HUES64 (cell line): Measurements from ENCODE around the gene KY.

Experiments
- H3K27ac ChIP-seq: 2 replicates; pipeline ENCODE4 v1.7.0; 2013; ENCODE audit warnings: low read depth, low read length, inconsistent platforms
- H3K27me3 ChIP-seq: 2 replicates; pipeline ENCODE4 v1.6.1; 2013; ENCODE audit warnings: mild to moderate bottlenecking, low read length; ENCODE audit not compliant: insufficient read depth
- H3K36me3 ChIP-seq: 2 replicates; pipeline ENCODE4 v1.6.1; 2013; ENCODE audit warnings: mild to moderate bottlenecking, low read length; ENCODE audit not compliant: insufficient read depth
- H3K4me1 ChIP-seq: 2 replicates; pipeline ENCODE4 v1.6.1; 2013; ENCODE audit warnings: mild to moderate bottlenecking, low read length, moderate library complexity; ENCODE audit not compliant: insufficient read depth
- H3K4me3 ChIP-seq: 2 replicates; pipeline ENCODE4 v1.5.1; 2013; ENCODE audit warnings: mild to moderate bottlenecking, low read length, moderate library complexity
- H3K9ac ChIP-seq: 2 replicates; pipeline ENCODE4 v1.6.1; 2013; ENCODE audit warnings: mild to moderate bottlenecking, low read depth, low read length
- H3K9me3 ChIP-seq: 2 replicates; pipeline ENCODE4 v1.6.1; 2013; ENCODE audit warnings: low read depth, low read length; ENCODE audit not compliant: insufficient read depth
- WGBS: fragments of 150-250, 120-280 bp; methylation state at CpG from one replicate; pipeline ENCODE4 v1.1.7; 2013; ENCODE audit warnings: missing lambda C conversion rate; 5-methylcytosine and 5-hydroxymethylcytosine counted together

The KY gene

GRCh38 chr3:134642445-134643149 is 8.2 kb downstream of the KY start:
- Histone ChIP-seq H3K36me3 (no peaks in the 10 kb centered on the region), H3K27me3 (peaks cover 51% of the 10 kb centered on the region), H3K9me3 (no peaks in the 10 kb centered on the region), H3K4me1 (peaks cover 15% of the 10 kb centered on the region; the same call in 1 of the 2 replicates), H3K9ac (no peak overlapping the region), H3K27ac (no peak overlapping the region), H3K4me3 (no peak overlapping the region)
- 79% methylated on average over 5 of the region's 5 CpGs for WGBS

GRCh38 chr3:134641671-134642300 is 9.0 kb downstream of the KY start:
- Histone ChIP-seq H3K9me3 (no peaks in the 10 kb centered on the region), H3K4me1 (peaks cover 19% of the 10 kb centered on the region; the same call in 1 of the 2 replicates), H3K27me3 (peaks cover 43% of the 10 kb centered on the region), H3K27ac (no peak overlapping the region), H3K4me3 (no peak overlapping the region), H3K9ac (no peak overlapping the region), H3K36me3 (no peaks in the 10 kb centered on the region)
- WGBS: 90% methylated on average over 4 of the region's 4 CpGs

GRCh38 chr3:134640872-134641470 is 9.9 kb downstream of the KY start:
- 52% methylated on average over 4 of the region's 4 CpGs for WGBS
- Histone ChIP-seq H3K9ac (no peak overlapping the region), H3K36me3 (no peaks in the 10 kb centered on the region), H3K4me3 (no peak overlapping the region), H3K9me3 (no peaks in the 10 kb centered on the region), H3K27me3 (peaks cover 35% of the 10 kb centered on the region), H3K27ac (no peak overlapping the region), H3K4me1 (peaks cover 27% of the 10 kb centered on the region; the same call in 1 of the 2 replicates)

GRCh38 chr3:134640378-134640777 is 10.4 kb downstream of the KY start:
- peaks cover 29% of the 10 kb centered on the region; the same call in 1 of the 2 replicates for H3K27me3 ChIP-seq

GRCh38 chr3:134638385-134639030 is 12.3 kb downstream of the KY start:
- H3K27ac ChIP-seq: no peak overlapping the region
- H3K9ac ChIP-seq: no peak overlapping the region
- H3K27me3 ChIP-seq: peaks cover 12% of the 10 kb centered on the region; the same call in 1 of the 2 replicates
- WGBS: 88% methylated on average over 6 of the region's 6 CpGs
- peaks cover 28% of the 10 kb centered on the region; the same call in 1 of the 2 replicates for H3K4me1 ChIP-seq
- no peaks in the 10 kb centered on the region for H3K36me3 ChIP-seq
- H3K4me3 ChIP-seq: no peak overlapping the region
- no peaks in the 10 kb centered on the region for H3K9me3 ChIP-seq

More at GRCh38 chr3:134640378-134640777, 10.4 kb downstream of the KY start:
- Histone ChIP-seq H3K4me3 (no peak overlapping the region), H3K9ac (no peak overlapping the region), H3K4me1 (peaks cover 28% of the 10 kb centered on the region; the same call in 1 of the 2 replicates), H3K36me3 (no peaks in the 10 kb centered on the region), H3K9me3 (no peaks in the 10 kb centered on the region), H3K27ac (no peak overlapping the region)
- WGBS: 93% methylated on average over 5 of the region's 5 CpGs

GRCh38 chr3:134636406-134636805 is 14.4 kb downstream of the KY start:
- H3K9me3 ChIP-seq: peaks cover 12% of the 10 kb centered on the region; the same call in 1 of the 2 replicates
- no CpG with 5 or more reads among the region's 1 CpG for WGBS

GRCh38 chr3:134630506-134630905 is 20.3 kb downstream of the KY start:
- Histone ChIP-seq H3K9ac (no peak overlapping the region), H3K4me1 (no peaks in the 10 kb centered on the region), H3K27me3 (no peaks in the 10 kb centered on the region), H3K4me3 (no peak overlapping the region), H3K9me3 (peaks cover 18% of the 10 kb centered on the region), H3K36me3 (no peaks in the 10 kb centered on the region), H3K27ac (no peak overlapping the region)
- WGBS: 91% methylated on average over 1 of the region's 1 CpG

More at GRCh38 chr3:134636406-134636805, 14.4 kb downstream of the KY start:
- Histone ChIP-seq H3K4me1 (peaks cover 19% of the 10 kb centered on the region; the same call in 1 of the 2 replicates), H3K4me3 (no peak overlapping the region), H3K27me3 (no peaks in the 10 kb centered on the region), H3K9ac (no peak overlapping the region), H3K27ac (no peak overlapping the region), H3K36me3 (no peaks in the 10 kb centered on the region)

- Histone ChIP-seq H3K27ac (no peak overlapping the region), H3K36me3 (no peaks in the 10 kb centered on the region), H3K4me3 (no peak overlapping the region), H3K4me1 (no peaks in the 10 kb centered on the region), H3K9me3 (peaks cover 18% of the 10 kb centered on the region), H3K9ac (no peak overlapping the region), H3K27me3 (no peaks in the 10 kb centered on the region)
- 95% methylated on average over 2 of the region's 2 CpGs for WGBS
Observed at GRCh38 chr3:134628884-134629283, 21.9 kb downstream of the KY start.

GRCh38 chr3:134627831-134628230 is 23.0 kb downstream of the KY start:
- Histone ChIP-seq H3K27me3 (no peaks in the 10 kb centered on the region), H3K4me3 (no peak overlapping the region), H3K27ac (no peak overlapping the region), H3K9me3 (peaks cover 18% of the 10 kb centered on the region), H3K36me3 (no peaks in the 10 kb centered on the region), H3K9ac (no peak overlapping the region), H3K4me1 (no peaks in the 10 kb centered on the region)
- WGBS: 90% methylated on average over 1 of the region's 1 CpG

- WGBS: 91% methylated on average over 5 of the region's 5 CpGs
- Histone ChIP-seq H3K9ac (no peak overlapping the region), H3K9me3 (peaks cover 4% of the 10 kb centered on the region), H3K4me3 (no peak overlapping the region), H3K27me3 (no peaks in the 10 kb centered on the region; the same call in 1 of the 2 replicates), H3K36me3 (no peaks in the 10 kb centered on the region), H3K4me1 (no peaks in the 10 kb centered on the region), H3K27ac (no peak overlapping the region)
Observed at GRCh38 chr3:134625885-134626741, 24.7 kb downstream of the KY start.
